ENCODE data around the gene CLEC9A. TPM values are rescaled to one million over a fixed set of nuclear protein-coding genes. Genes with fewer than 3 reads are reported as not detected.

CLEC9A gene
- total RNA-seq, 1 donor from 2014 or later = not detected

GRCh38 chr12:10027721-10028120 lies 2.8 kb upstream of the CLEC9A start:
- Mint-ChIP-seq H3K27me3 (ENCODE audit: low read depth) (peaks cover 22% of the 10 kb centered on the region), H3K4me3 (ENCODE audit: low read depth) (no peak overlapping the region), H3K4me1 (ENCODE audit: low read depth) (no peaks in the 10 kb centered on the region), H3K27ac (no peak overlapping the region), H3K9me3 (no peaks in the 10 kb centered on the region), H3K36me3 (ENCODE audit: low read depth) (no peaks in the 10 kb centered on the region)
- DNase-seq (ENCODE audit: low spot score) = no peak
- intact Hi-C loops (cut with micrococcal nuclease) = no loop called here

DNA sequence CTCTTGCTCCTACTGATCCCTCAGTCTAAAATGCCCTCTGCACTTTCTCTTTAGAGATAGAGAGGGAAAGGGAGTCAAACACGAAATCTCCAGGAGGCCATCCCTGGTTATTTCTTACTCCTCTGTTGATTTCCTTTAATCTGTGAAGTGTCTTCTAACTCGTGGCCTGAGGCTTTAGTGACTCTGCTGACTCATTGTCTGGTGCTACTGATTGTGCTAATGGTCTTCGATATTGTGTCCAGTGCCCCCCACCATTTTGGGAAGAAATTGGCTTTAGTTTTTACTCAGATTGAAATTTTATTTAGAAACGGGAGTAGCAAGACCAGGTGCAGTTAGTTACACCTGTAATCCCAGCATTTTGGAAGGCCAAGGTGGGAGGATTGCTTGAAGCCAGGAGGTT lies 839 bp downstream of the CLEC9A start:
- Mint-ChIP-seq H3K27ac (no peak overlapping the region), H3K27me3 (ENCODE audit: low read depth) (peaks cover 17% of the 10 kb centered on the region), H3K4me1 (ENCODE audit: low read depth) (no peaks in the 10 kb centered on the region), H3K36me3 (ENCODE audit: low read depth) (no peaks in the 10 kb centered on the region), H3K9me3 (no peaks in the 10 kb centered on the region), H3K4me3 (ENCODE audit: low read depth) (no peak overlapping the region)
- intact Hi-C loops (cut with micrococcal nuclease) = loop anchor here (10.0 kb wide), 1 partner anchor 287 kb away; no protein-coding TSS in a partner anchor
- no peak for DNase-seq (ENCODE audit: low spot score)

DNA sequence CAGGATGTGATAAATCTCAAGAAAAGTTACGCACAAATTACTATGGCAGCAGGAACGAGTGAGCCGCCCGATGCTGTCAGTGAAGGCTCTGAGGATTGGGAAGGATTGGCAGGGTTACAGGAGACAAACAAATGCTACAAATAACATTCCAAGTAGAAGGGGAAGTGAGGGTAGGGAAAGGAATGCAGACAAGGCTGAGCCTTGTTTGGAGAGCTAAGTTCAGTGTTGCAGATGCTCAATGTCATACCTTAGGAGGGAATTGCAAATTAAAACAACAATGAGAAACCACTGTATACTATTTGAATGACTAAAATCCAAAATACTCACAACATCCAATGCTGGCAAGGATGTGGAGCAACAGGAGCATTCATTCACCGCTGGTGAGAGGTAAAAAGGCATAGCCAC lies 1.3 kb downstream of the CLEC9A start:
- peaks cover 21% of the 10 kb centered on the region for H3K27me3 Mint-ChIP-seq (ENCODE audit: low read depth)
- no peak for DNase-seq (ENCODE audit: low spot score)
- no peaks in the 10 kb centered on the region for H3K36me3 Mint-ChIP-seq (ENCODE audit: low read depth)
- no peak overlapping the region for H3K4me3 Mint-ChIP-seq (ENCODE audit: low read depth)
- H3K27ac Mint-ChIP-seq = no peak overlapping the region
- H3K4me1 Mint-ChIP-seq (ENCODE audit: low read depth) = no peaks in the 10 kb centered on the region
- H3K9me3 Mint-ChIP-seq = no peaks in the 10 kb centered on the region
- intact Hi-C loops (cut with micrococcal nuclease) = loop anchor here (10.0 kb wide), 1 partner anchor 287 kb away; no protein-coding TSS in a partner anchor

DNA sequence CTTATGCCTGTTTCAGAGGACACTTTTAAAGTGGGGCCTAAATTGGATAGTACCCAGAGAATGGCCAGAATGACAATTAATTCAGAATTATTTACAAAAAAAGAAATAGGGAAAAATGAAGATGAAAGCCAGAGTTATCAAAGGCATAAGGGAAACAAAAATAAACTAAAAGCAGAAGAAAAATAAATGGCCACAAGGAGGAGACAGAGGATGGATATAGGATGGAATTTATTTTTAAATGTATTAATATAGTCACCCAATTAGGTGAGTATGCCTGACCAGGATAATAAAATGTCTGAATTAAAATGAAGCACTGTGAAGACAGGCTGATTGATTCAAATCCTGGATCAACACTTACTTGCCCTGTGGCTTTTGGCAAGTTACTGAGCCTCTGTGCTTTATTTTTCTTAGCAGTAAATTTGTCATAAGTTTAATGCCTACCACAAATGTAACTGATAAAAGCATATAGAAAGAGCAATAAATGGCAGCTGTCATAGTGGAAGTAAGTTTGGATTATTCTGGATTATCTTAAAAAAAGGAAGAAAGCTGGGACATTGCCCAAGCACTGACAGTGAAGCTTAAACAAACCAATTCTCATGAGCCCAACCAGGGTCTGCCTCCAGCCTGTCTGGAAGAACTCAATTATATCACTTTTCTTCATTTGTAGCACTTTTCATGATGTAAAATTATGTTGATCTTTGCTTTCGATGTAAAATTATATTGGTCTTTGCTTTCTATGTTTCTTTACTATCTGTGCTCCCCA lies 3.5 kb downstream of the CLEC9A start:
- Mint-ChIP-seq H3K4me1 (ENCODE audit: low read depth) (no peaks in the 10 kb centered on the region), H3K9me3 (no peaks in the 10 kb centered on the region), H3K27ac (no peak overlapping the region), H3K27me3 (ENCODE audit: low read depth) (peaks cover 18% of the 10 kb centered on the region), H3K36me3 (ENCODE audit: low read depth) (no peaks in the 10 kb centered on the region), H3K4me3 (ENCODE audit: low read depth) (no peak overlapping the region)
- intact Hi-C loops (cut with micrococcal nuclease) = loop anchor here (1.0 to 10.0 kb wide), 2 partner anchors 106 to 289 kb away; no protein-coding TSS in a partner anchor
- DNase-seq (ENCODE audit: low spot score) = no peak

DNA sequence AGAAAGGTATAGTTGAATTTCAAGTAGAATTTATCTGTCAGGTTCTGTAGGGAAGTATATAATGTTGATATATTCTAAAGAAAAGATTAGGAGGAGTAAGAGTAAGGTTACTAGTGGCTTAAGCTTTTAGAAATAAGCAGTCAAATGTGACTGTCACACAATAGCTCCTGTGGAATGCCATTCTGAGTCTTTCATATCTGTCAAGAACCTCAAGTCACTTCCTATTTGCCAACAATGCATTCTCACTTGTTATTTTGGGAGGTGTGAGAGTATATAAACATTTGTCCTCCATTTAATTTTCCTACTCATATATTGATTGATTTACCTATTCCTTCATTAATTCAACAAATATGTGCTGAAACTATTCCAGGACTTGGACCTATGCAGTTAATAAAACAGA lies 11.7 kb downstream of the CLEC9A start:
- Mint-ChIP-seq H3K9me3 (no peaks in the 10 kb centered on the region), H3K27ac (no peak overlapping the region), H3K36me3 (ENCODE audit: low read depth) (no peaks in the 10 kb centered on the region), H3K4me1 (ENCODE audit: low read depth) (no peaks in the 10 kb centered on the region), H3K4me3 (ENCODE audit: low read depth) (no peak overlapping the region), H3K27me3 (ENCODE audit: low read depth) (peaks cover 49% of the 10 kb centered on the region)
- no peak for DNase-seq (ENCODE audit: low spot score)
- intact Hi-C loops (cut with micrococcal nuclease) = no loop called here

- H3K4me1 Mint-ChIP-seq (ENCODE audit: low read depth) = peaks cover 12% of the 10 kb centered on the region
- no peaks in the 10 kb centered on the region for H3K36me3 Mint-ChIP-seq (ENCODE audit: low read depth)
- no peak overlapping the region for H3K4me3 Mint-ChIP-seq (ENCODE audit: low read depth)
- no peak for DNase-seq (ENCODE audit: low spot score)
- H3K27me3 Mint-ChIP-seq (ENCODE audit: low read depth) = peaks cover 36% of the 10 kb centered on the region
- intact Hi-C loops (cut with micrococcal nuclease) = no loop called here
- H3K27ac Mint-ChIP-seq = no peak overlapping the region
- no peaks in the 10 kb centered on the region for H3K9me3 Mint-ChIP-seq
These were observed 18.0 kb downstream of the CLEC9A start for GRCh38 chr12:10048526-10048925.

- peaks cover 12% of the 10 kb centered on the region for H3K4me1 Mint-ChIP-seq (ENCODE audit: low read depth)
- no peaks in the 10 kb centered on the region for H3K9me3 Mint-ChIP-seq
- peak overlapping the region; percentile 7 for H3K4me3 Mint-ChIP-seq (ENCODE audit: low read depth)
- H3K36me3 Mint-ChIP-seq (ENCODE audit: low read depth) = no peaks in the 10 kb centered on the region
- intact Hi-C loops (cut with micrococcal nuclease) = loop anchor here (5.0 kb wide), 1 partner anchor 95 kb away; no protein-coding TSS in a partner anchor
- peaks cover 22% of the 10 kb centered on the region for H3K27me3 Mint-ChIP-seq (ENCODE audit: low read depth)
- peak overlapping the region; percentile 1 for H3K27ac Mint-ChIP-seq
- no peak for DNase-seq (ENCODE audit: low spot score)
These were observed 21.9 kb downstream of the CLEC9A start for GRCh38 chr12:10052193-10052913.

DNA sequence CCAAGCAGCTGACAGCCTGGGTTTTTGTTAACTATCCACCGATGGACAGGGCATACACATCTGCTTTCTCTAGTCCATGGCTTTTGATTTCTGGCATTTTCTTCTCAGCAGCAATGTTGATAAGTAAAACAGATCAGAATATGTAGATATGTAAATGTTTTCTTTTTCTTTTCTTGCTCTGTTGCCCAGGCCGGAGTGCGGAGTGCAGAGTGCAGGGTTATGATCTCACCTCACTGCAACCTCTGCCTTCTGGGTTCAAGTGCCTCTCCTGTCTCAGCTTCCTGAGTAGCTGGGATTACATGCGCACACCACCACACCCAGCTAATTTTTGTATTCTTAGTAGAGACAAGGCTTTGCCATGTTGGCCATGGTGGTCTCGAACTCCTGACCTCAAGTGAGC lies 27.9 kb downstream of the CLEC9A start:
- Mint-ChIP-seq H3K4me1 (ENCODE audit: low read depth) (no peaks in the 10 kb centered on the region), H3K4me3 (ENCODE audit: low read depth) (no peak overlapping the region), H3K9me3 (no peaks in the 10 kb centered on the region), H3K27ac (no peak overlapping the region), H3K27me3 (ENCODE audit: low read depth) (peaks cover 36% of the 10 kb centered on the region), H3K36me3 (ENCODE audit: low read depth) (no peaks in the 10 kb centered on the region)
- no peak for DNase-seq (ENCODE audit: low spot score)
- intact Hi-C loops (cut with micrococcal nuclease) = no loop called here

- Mint-ChIP-seq H3K27ac (no peak overlapping the region), H3K27me3 (ENCODE audit: low read depth) (peaks cover 46% of the 10 kb centered on the region), H3K9me3 (no peaks in the 10 kb centered on the region), H3K36me3 (ENCODE audit: low read depth) (no peaks in the 10 kb centered on the region), H3K4me3 (ENCODE audit: low read depth) (no peak overlapping the region), H3K4me1 (ENCODE audit: low read depth) (peaks cover 14% of the 10 kb centered on the region)
- intact Hi-C loops (cut with micrococcal nuclease) = no loop called here
- DNase-seq (ENCODE audit: low spot score) = no peak
These were observed 34.8 kb downstream of the CLEC9A start for GRCh38 chr12:10065241-10065640.

DNA sequence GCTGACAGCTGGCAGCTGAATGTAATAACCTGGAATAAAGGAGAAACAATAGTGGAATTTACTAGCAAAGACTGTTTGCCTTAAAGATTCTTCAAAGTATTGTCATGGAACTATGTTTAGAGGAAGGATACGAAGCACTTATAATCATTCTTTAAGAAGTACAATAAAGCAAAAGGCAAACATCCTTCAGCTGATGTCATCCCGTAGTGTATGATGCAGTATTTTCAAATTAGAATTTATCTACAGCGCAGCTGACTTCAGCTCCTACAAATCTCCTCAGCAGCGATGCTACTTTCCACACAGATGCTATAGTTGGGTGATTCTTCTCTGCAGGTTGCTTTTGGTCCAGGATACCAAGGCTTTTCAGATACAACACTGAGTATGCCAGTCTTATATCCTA lies 36.8 kb downstream of the CLEC9A start:
- no peak overlapping the region for H3K4me3 Mint-ChIP-seq (ENCODE audit: low read depth)
- H3K27ac Mint-ChIP-seq = no peak overlapping the region
- intact Hi-C loops (cut with micrococcal nuclease) = no loop called here
- no peaks in the 10 kb centered on the region for H3K36me3 Mint-ChIP-seq (ENCODE audit: low read depth)
- DNase-seq (ENCODE audit: low spot score) = no peak
- H3K9me3 Mint-ChIP-seq = no peaks in the 10 kb centered on the region
- H3K27me3 Mint-ChIP-seq (ENCODE audit: low read depth) = peaks cover 34% of the 10 kb centered on the region
- H3K4me1 Mint-ChIP-seq (ENCODE audit: low read depth) = peaks cover 14% of the 10 kb centered on the region

DNA sequence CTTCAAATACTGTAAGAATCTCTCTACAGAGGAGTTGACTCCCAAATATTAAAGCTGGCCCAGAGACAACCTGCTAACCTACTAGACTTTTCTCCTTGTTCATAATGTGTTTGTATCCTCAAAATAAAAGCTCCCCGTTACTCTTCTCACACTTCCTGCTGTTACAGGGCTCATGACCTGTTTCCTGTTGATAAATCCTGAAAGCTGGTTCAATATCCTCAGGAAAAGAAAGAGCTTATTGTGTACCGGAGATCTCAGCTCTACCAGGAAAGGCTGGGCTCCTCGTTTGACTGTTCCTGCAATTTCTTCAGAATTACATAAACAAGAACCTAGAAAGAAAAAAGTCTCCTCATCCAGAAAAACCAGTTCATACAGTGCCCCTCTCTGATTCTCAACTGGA lies 37.5 kb downstream of the CLEC9A start:
- no peak for DNase-seq (ENCODE audit: low spot score)
- Mint-ChIP-seq H3K36me3 (ENCODE audit: low read depth) (no peaks in the 10 kb centered on the region), H3K4me1 (ENCODE audit: low read depth) (peaks cover 14% of the 10 kb centered on the region), H3K27ac (no peak overlapping the region), H3K4me3 (ENCODE audit: low read depth) (no peak overlapping the region), H3K27me3 (ENCODE audit: low read depth) (peaks cover 37% of the 10 kb centered on the region), H3K9me3 (no peaks in the 10 kb centered on the region)
- intact Hi-C loops (cut with micrococcal nuclease) = no loop called here

- H3K27me3 Mint-ChIP-seq (ENCODE audit: low read depth) = peaks cover 39% of the 10 kb centered on the region
- intact Hi-C loops (cut with micrococcal nuclease) = no loop called here
These were observed 38.2 kb downstream of the CLEC9A start for GRCh38 chr12:10068644-10069043.

GRCh38 chr12:10069099-10069498 lies 38.6 kb downstream of the CLEC9A start:
- Mint-ChIP-seq H3K36me3 (ENCODE audit: low read depth) (no peaks in the 10 kb centered on the region), H3K4me3 (ENCODE audit: low read depth) (no peak overlapping the region), H3K27ac (no peak overlapping the region), H3K9me3 (no peaks in the 10 kb centered on the region), H3K27me3 (ENCODE audit: low read depth) (peaks cover 39% of the 10 kb centered on the region), H3K4me1 (ENCODE audit: low read depth) (peaks cover 14% of the 10 kb centered on the region)
- no peak for DNase-seq (ENCODE audit: low spot score)
- intact Hi-C loops (cut with micrococcal nuclease) = no loop called here

More at GRCh38 chr12:10068644-10069043, 38.2 kb downstream of the CLEC9A start:
- H3K4me3 Mint-ChIP-seq (ENCODE audit: low read depth) = no peak overlapping the region
- no peak for DNase-seq (ENCODE audit: low spot score)
- H3K27ac Mint-ChIP-seq = no peak overlapping the region
- no peaks in the 10 kb centered on the region for H3K9me3 Mint-ChIP-seq
- H3K36me3 Mint-ChIP-seq (ENCODE audit: low read depth) = no peaks in the 10 kb centered on the region
- peaks cover 14% of the 10 kb centered on the region for H3K4me1 Mint-ChIP-seq (ENCODE audit: low read depth)

Measured in activated T-helper 2 cell treated with anti-CD3 and anti-CD28 coated beads, Interferon-gamma antibody, Interleukin-2, Interleukin-4, amounts not matched to agents 10 μg/mL and 5 μg/mL and 100 μg/mL, durations not matched to agents 14 hours and 24 hours and 36 hours (primary cell).